Left ventricle myocardium inferior (tissue), 1 donor: Measurements from ENCODE around the gene HOXD4. TPM values are rescaled to one million over a fixed set of nuclear protein-coding genes. Genes with fewer than 3 reads are reported as not detected.

Experiments
- DNase-seq: peaks from one replicate; pipeline ENCODE4 v3.0.0-alpha.2; 2020
- H3K27ac ChIP-seq: fragments of 200-600 bp; replicated peaks from 2 replicates; pipeline ENCODE4 v1.8.0; 2021
- H3K27me3 ChIP-seq: fragments of 200-600 bp; 2 replicates; pipeline ENCODE4 v1.8.0; 2021; ENCODE audit warnings: low read depth
- H3K36me3 ChIP-seq: fragments of 200-600 bp; 2 replicates; pipeline ENCODE4 v1.8.0; 2021
- H3K4me1 ChIP-seq: fragments of 200-600 bp; 2 replicates; pipeline ENCODE4 v1.8.0; 2021
- H3K4me3 ChIP-seq: fragments of 200-600 bp; 2 replicates; pipeline ENCODE4 v1.8.0; 2021; ENCODE audit warnings: mild to moderate bottlenecking, moderate library complexity
- H3K9me3 ChIP-seq: fragments of 200-600 bp; replicated peaks from 2 replicates; pipeline ENCODE4 v1.8.0; 2021
- CTCF ChIP-seq: fragments of 200-600 bp; IDR thresholded peaks from 2 replicates; pipeline ENCODE4 v1.8.0; 2021; ENCODE audit warnings: antibody characterized with exemption, mild to moderate bottlenecking, borderline replicate concordance
- intact Hi-C: fragments of 100-400 bp; cut with micrococcal nuclease; formaldehyde crosslinking; loops from one replicate; pipeline ENCODE4 v1.11.0; 2022
- total RNA-seq: library from RNA; stranded (reverse); fragmentation: NEBNext Ultra II Directional; extraction: Animal tissue kit (Norgen Biotek cat#: 25700); gene quantifications from one replicate; pipeline ENCODE4 v1.2.1, GENCODE V29; 2021
- donor health status: DM: no; HTN: yes; CAD: no; lungs with severe emphysema.

HOXD4 gene
- total RNA-seq, 1 donor from 2014 or later: not detected

GRCh38 chr2:176111846-176112374 lies 39.4 kb upstream of the HOXD4 start:
- Histone ChIP-seq H3K27ac (no peak overlapping the region), H3K4me1 (peaks cover 22% of the 10 kb centered on the region), H3K36me3 (no peaks in the 10 kb centered on the region), H3K9me3 (no peaks in the 10 kb centered on the region), H3K27me3 (peaks cover 99% of the 10 kb centered on the region), H3K4me3 (no peak overlapping the region)
- DNase-seq: no peak
- intact Hi-C loops: no loop called here
- no peak for TF ChIP-seq CTCF

GRCh38 chr2:176112375-176113302 lies 38.7 kb upstream of the HOXD4 start:
- H3K27me3 ChIP-seq: peaks cover 100% of the 10 kb centered on the region
- peaks cover 17% of the 10 kb centered on the region for H3K4me1 ChIP-seq
- no peak overlapping the region for H3K4me3 ChIP-seq
- no peaks in the 10 kb centered on the region for H3K9me3 ChIP-seq
- H3K27ac ChIP-seq: no peak overlapping the region
- no peak for DNase-seq
- intact Hi-C loops: no loop called here
- no peaks in the 10 kb centered on the region for H3K36me3 ChIP-seq
- no peak for TF ChIP-seq CTCF

- no peaks in the 10 kb centered on the region for H3K36me3 ChIP-seq
- no peaks in the 10 kb centered on the region for H3K9me3 ChIP-seq
- intact Hi-C loops: no loop called here
- peaks cover under 1% of the 10 kb centered on the region for H3K4me1 ChIP-seq
- H3K4me3 ChIP-seq: no peak overlapping the region
- H3K27me3 ChIP-seq: peaks cover 100% of the 10 kb centered on the region
- TF ChIP-seq CTCF: no peak
- no peak for DNase-seq
- H3K27ac ChIP-seq: no peak overlapping the region
Observed at GRCh38 chr2:176114120-176114929, 37.0 kb upstream of the HOXD4 start.

GRCh38 chr2:176114930-176115625 lies 36.3 kb upstream of the HOXD4 start:
- intact Hi-C loops: no loop called here
- H3K27me3 ChIP-seq: peaks cover 100% of the 10 kb centered on the region
- no peaks in the 10 kb centered on the region for H3K4me1 ChIP-seq
- no peak for TF ChIP-seq CTCF
- no peak for DNase-seq
- no peak overlapping the region for H3K4me3 ChIP-seq
- H3K36me3 ChIP-seq: no peaks in the 10 kb centered on the region
- no peaks in the 10 kb centered on the region for H3K9me3 ChIP-seq
- H3K27ac ChIP-seq: no peak overlapping the region
